Measurements from ENCODE around the gene UBE4B. TPM values are rescaled to one million over a fixed set of nuclear protein-coding genes. Genes with fewer than 3 reads are reported as not detected.

Gene UBE4B
- total and polyA plus RNA-seq, 2 experiments from 2014 or later = 28.4 to 115 TPM

DNA sequence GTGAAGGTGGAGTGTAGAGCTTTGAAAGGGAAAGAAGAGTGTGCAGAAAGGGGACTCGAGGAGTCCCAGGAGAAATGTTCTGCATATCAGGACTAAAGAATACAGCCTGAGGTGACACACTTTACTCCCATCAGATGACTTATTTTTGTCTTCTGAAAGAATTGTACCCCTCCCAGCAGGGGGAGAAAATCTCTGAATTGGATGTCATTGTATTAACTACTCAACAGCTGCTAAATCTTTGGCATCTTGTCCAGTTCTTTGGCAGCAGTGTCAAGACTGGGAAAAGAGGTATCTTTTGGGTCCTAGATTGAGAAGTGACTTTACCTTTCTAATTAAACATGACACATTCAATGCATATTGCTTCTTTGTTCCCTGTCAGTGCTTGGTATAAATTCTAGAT lies 18.9 kb downstream of the UBE4B start (continued):
- TF ChIP-seq, protein P1, sequence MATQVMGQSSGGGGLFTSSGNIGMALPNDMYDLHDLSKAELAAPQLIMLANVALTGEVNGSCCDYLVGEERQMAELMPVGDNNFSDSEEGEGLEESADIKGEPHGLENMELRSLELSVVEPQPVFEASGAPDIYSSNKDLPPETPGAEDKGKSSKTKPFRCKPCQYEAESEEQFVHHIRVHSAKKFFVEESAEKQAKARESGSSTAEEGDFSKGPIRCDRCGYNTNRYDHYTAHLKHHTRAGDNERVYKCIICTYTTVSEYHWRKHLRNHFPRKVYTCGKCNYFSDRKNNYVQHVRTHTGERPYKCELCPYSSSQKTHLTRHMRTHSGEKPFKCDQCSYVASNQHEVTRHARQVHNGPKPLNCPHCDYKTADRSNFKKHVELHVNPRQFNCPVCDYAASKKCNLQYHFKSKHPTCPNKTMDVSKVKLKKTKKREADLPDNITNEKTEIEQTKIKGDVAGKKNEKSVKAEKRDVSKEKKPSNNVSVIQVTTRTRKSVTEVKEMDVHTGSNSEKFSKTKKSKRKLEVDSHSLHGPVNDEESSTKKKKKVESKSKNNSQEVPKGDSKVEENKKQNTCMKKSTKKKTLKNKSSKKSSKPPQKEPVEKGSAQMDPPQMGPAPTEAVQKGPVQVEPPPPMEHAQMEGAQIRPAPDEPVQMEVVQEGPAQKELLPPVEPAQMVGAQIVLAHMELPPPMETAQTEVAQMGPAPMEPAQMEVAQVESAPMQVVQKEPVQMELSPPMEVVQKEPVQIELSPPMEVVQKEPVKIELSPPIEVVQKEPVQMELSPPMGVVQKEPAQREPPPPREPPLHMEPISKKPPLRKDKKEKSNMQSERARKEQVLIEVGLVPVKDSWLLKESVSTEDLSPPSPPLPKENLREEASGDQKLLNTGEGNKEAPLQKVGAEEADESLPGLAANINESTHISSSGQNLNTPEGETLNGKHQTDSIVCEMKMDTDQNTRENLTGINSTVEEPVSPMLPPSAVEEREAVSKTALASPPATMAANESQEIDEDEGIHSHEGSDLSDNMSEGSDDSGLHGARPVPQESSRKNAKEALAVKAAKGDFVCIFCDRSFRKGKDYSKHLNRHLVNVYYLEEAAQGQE (IDR thresholded peaks at IDR 0.05; ENCODE audit: unreplicated experiment) = no peak
- TF ChIP-seq POLR2AphosphoS5 (IDR thresholded peaks at IDR 0.05; ENCODE audit: low read depth) = no peak
- no peak for TF ChIP-seq ZNF331 (CRISPR knock-in tag; IDR thresholded peaks at IDR 0.05; ENCODE audit: low read depth)
- no peak for TF ChIP-seq JUNB (IDR thresholded peaks at IDR 0.05; ENCODE audit: unreplicated experiment)
- no peak for TF ChIP-seq ZNF114 (CRISPR knock-in tag; IDR thresholded peaks at IDR 0.05)

DNA sequence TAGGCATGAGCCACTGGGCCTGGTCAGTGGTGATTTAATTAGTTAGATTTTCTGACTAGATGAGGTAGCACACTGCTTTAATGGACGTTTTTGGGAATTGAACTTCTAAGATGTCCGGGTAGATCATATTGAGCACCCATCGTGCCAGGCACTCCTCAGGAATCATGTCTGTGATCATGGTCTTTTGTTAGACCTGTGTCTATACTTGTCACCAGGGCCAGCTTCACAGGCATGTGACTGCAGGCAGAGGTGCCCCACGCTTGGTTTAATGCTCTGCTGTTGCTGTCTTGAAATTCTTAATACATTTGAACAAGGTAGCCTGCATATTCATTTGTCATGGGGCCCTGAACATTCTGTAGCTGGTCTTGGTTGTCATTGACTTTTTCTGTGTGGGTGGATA lies 19.6 kb downstream of the UBE4B start:
- no peak overlapping the region; the same call in 1 of the 2 replicates for H3K27ac Mint-ChIP-seq
- TF ChIP-seq, protein P1 (IDR thresholded peaks at IDR 0.05; ENCODE audit: unreplicated experiment) = no peak
- TF ChIP-seq ZNF114 (CRISPR knock-in tag; IDR thresholded peaks at IDR 0.05) (no peak), ZNF331 (CRISPR knock-in tag; IDR thresholded peaks at IDR 0.05; ENCODE audit: low read depth) (no peak), STAT1 (IDR thresholded peaks at IDR 0.05; ENCODE audit: unreplicated experiment) (no peak), EZH2 (IDR thresholded peaks at IDR 0.05; ENCODE audit: low read depth, unreplicated experiment) (no peak), JUNB (IDR thresholded peaks at IDR 0.05; ENCODE audit: unreplicated experiment) (no peak), CREB1 (CRISPR knock-in tag; IDR thresholded peaks at IDR 0.05; ENCODE audit: low read depth) (no peak), POLR2AphosphoS5 (IDR thresholded peaks at IDR 0.05; ENCODE audit: low read depth) (no peak), EZH2phosphoT487 (IDR thresholded peaks at IDR 0.05; ENCODE audit: unreplicated experiment) (no peak)
- TF ChIP-seq, protein P2, sequence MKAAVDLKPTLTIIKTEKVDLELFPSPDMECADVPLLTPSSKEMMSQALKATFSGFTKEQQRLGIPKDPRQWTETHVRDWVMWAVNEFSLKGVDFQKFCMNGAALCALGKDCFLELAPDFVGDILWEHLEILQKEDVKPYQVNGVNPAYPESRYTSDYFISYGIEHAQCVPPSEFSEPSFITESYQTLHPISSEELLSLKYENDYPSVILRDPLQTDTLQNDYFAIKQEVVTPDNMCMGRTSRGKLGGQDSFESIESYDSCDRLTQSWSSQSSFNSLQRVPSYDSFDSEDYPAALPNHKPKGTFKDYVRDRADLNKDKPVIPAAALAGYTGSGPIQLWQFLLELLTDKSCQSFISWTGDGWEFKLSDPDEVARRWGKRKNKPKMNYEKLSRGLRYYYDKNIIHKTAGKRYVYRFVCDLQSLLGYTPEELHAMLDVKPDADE (IDR thresholded peaks at IDR 0.05) = no peak
- TF ChIP-seq, protein P3, sequence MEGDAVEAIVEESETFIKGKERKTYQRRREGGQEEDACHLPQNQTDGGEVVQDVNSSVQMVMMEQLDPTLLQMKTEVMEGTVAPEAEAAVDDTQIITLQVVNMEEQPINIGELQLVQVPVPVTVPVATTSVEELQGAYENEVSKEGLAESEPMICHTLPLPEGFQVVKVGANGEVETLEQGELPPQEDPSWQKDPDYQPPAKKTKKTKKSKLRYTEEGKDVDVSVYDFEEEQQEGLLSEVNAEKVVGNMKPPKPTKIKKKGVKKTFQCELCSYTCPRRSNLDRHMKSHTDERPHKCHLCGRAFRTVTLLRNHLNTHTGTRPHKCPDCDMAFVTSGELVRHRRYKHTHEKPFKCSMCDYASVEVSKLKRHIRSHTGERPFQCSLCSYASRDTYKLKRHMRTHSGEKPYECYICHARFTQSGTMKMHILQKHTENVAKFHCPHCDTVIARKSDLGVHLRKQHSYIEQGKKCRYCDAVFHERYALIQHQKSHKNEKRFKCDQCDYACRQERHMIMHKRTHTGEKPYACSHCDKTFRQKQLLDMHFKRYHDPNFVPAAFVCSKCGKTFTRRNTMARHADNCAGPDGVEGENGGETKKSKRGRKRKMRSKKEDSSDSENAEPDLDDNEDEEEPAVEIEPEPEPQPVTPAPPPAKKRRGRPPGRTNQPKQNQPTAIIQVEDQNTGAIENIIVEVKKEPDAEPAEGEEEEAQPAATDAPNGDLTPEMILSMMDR (conservative IDR thresholded peaks at IDR 0.05; ENCODE audit: low read depth in 2 of 2) = no peak

More for the DNA sequence above, 19.6 kb downstream of the UBE4B start:
- Histone ChIP-seq H3K9me2 (ENCODE audit: insufficient read depth) (no peaks in the 10 kb centered on the region), H4K20me1 (replicated peaks; ENCODE audit: insufficient read depth) (peaks cover 44% of the 10 kb centered on the region), H3K27ac (ENCODE audit: low read depth) (no peak overlapping the region), H3K36me3 (ENCODE audit: insufficient read depth) (no peaks in the 10 kb centered on the region), H3F3A (replicated peaks; ENCODE audit: low read depth) (no peaks in the 10 kb centered on the region), H3K4me1 (ENCODE audit: insufficient read depth) (peaks cover 4% of the 10 kb centered on the region), H3K79me2 (replicated peaks; ENCODE audit: insufficient read depth) (peaks cover 100% of the 10 kb centered on the region), H3K4me3 (no peak overlapping the region), H3K27me3 (ENCODE audit: insufficient read depth) (no peaks in the 10 kb centered on the region), H2AFZ (no peak overlapping the region), H3K4me2 (no peak overlapping the region)
- H3K27me3 Mint-ChIP-seq (ENCODE audit: insufficient read depth, low read depth, poor library complexity) = peaks cover 3% of the 10 kb centered on the region
- ATAC-seq (no peak), DNase-seq (ENCODE audit: low spot score) (no peak)
- H3K4me1 Mint-ChIP-seq = peaks cover 7% of the 10 kb centered on the region; the same call in 2 of the 3 replicates
- peaks cover 13% of the 10 kb centered on the region for H3K36me3 Mint-ChIP-seq (ENCODE audit: low read depth)
- H3K9me3 Mint-ChIP-seq = no peaks in the 10 kb centered on the region
- H3K4me3 Mint-ChIP-seq = no peak overlapping the region

Data from GM23338 (cell line).